Naive thymus-derived CD4-positive, alpha-beta T cell (primary cell): ENCODE measurements around the gene GPT2. TPM values are rescaled to one million over a fixed set of nuclear protein-coding genes. Genes with fewer than 3 reads are reported as not detected.
A peak's percentile ranks its signal among the peaks of the same experiment; 100 is the strongest.

Source experiments
- ATAC-seq: fragments of 150-1000 bp; cut with Tn5 transposase; 2 replicates; pipeline ENCODE4 v1.10.0; 2021; ENCODE audit warnings: mild to moderate bottlenecking, moderate library complexity
- CTCF ChIA-PET: fragments of 350-600 bp; sonication (Branson Sonifier 250); formaldehyde crosslinking; loops from one replicate; lab custom pipeline; 2021; ENCODE audit warnings: antibody characterized with exemption; lab: Charles Lee
- POLR2A ChIA-PET: fragments of 350-600 bp; sonication (Branson Sonifier 250); formaldehyde crosslinking; loops from one replicate; lab custom pipeline; 2021; ENCODE audit warnings: antibody characterized with exemption, inconsistent platforms; lab: Charles Lee
- DNase-seq, 9 donors: peaks; one replicate each; pipeline versions ENCODE4 v3.0.0 to v3.0.0-alpha.2; 2020 to 2022; ENCODE audit warnings: mixed read lengths in 1 of 9
- H3K27ac ChIP-seq: one replicate; pipeline ENCODE4 v1.7.0; 2013; ENCODE audit warnings: mild to moderate bottlenecking, low read depth, low read length, moderate library complexity
- H3K27me3 ChIP-seq, 2 donors: one replicate each; pipeline ENCODE4 v1.7.0; 2013; ENCODE audit warnings: low read length in 2 of 2, mild to moderate bottlenecking in 2 of 2, moderate library complexity in 2 of 2; ENCODE audit not compliant: control insufficient read depth in 2 of 2, insufficient read depth in 2 of 2
- H3K36me3 ChIP-seq, 3 experiments: 1 replicate in 2 of 3; 2 replicates in 1 of 3; pipeline ENCODE4 v1.7.0; 2013; ENCODE audit warnings: low read length in 3 of 3, mild to moderate bottlenecking in 3 of 3, moderate library complexity in 1 of 3; ENCODE audit not compliant: insufficient read depth in 3 of 3, control insufficient read depth in 2 of 3
- H3K4me1 ChIP-seq, 2 donors: one replicate each; pipeline ENCODE4 v1.7.0; 2013; ENCODE audit warnings: low read length in 2 of 2, mild to moderate bottlenecking in 2 of 2, moderate library complexity in 1 of 2; ENCODE audit not compliant: control insufficient read depth in 2 of 2, insufficient read depth in 2 of 2
- H3K4me3 ChIP-seq: 2 replicates; pipeline ENCODE4 v1.7.0; 2013; ENCODE audit warnings: mild to moderate bottlenecking, low read length
- H3K9me3 ChIP-seq, 3 experiments: 1 replicate in 2 of 3; 2 replicates in 1 of 3; pipeline ENCODE4 v1.7.0; 2013; ENCODE audit warnings: low read length in 3 of 3; ENCODE audit not compliant: control insufficient read depth in 2 of 3
- H3K27ac Mint-ChIP-seq, 9 donors: one replicate each; pipeline ENCODE4 v1.8.0; 2020 to 2022; ENCODE audit warnings: mixed read lengths in 9 of 9, mild to moderate bottlenecking in 8 of 9, moderate library complexity in 5 of 9, inconsistent platforms in 2 of 9
- H3K27me3 Mint-ChIP-seq, 5 donors: one replicate each; pipeline ENCODE4 v1.8.0; 2021 to 2022; ENCODE audit warnings: mixed read lengths in 5 of 5, mild to moderate bottlenecking in 1 of 5
- H3K36me3 Mint-ChIP-seq, 5 donors: one replicate each; pipeline ENCODE4 v1.8.0; 2020 to 2022; ENCODE audit warnings: mixed read lengths in 5 of 5, mild to moderate bottlenecking in 3 of 5, inconsistent platforms in 1 of 5
- H3K4me1 Mint-ChIP-seq, 7 donors: one replicate each; pipeline ENCODE4 v1.8.0; 2020 to 2022; ENCODE audit warnings: mixed read lengths in 7 of 7, mild to moderate bottlenecking in 3 of 7, inconsistent platforms in 1 of 7
- H3K4me3 Mint-ChIP-seq, 10 donors: one replicate each; pipeline ENCODE4 v1.8.0; 2020 to 2022; ENCODE audit warnings: mild to moderate bottlenecking in 10 of 10, mixed read lengths in 10 of 10, moderate library complexity in 6 of 10, inconsistent platforms in 2 of 10
- H3K9me3 Mint-ChIP-seq, 11 donors: one replicate each; pipeline ENCODE4 v1.8.0; 2020 to 2022; ENCODE audit warnings: mixed read lengths in 11 of 11, mild to moderate bottlenecking in 4 of 11, inconsistent platforms in 1 of 11, moderate library complexity in 1 of 11
- intact Hi-C, 2 donors: fragments of 100-400 bp; cut with micrococcal nuclease; formaldehyde crosslinking; loops; one replicate each; pipeline ENCODE4 v1.15.1; 2023
- polyA plus RNA-seq, 2 donors: library from polyadenylated mRNA; unstranded; fragments of 300-500 nt; fragmentation: Illumina TruSeq; gene quantifications; one replicate each; pipeline ENCODE4 v1.2.3, GENCODE V29; 2021
- total RNA-seq, 6 experiments: library from RNA in 5 of 6; stranded (reverse) in 5 of 6; gene quantifications; 1 replicate in 5 of 6; 2 replicates in 1 of 6; pipeline ENCODE4 v1.2.3 and lab custom pipeline; 2021 to 2026

The GPT2 gene
- total and polyA plus RNA-seq, 7 experiments from 2014 or later, result 0.40 to 7.7 (median 0.64) TPM

DNA sequence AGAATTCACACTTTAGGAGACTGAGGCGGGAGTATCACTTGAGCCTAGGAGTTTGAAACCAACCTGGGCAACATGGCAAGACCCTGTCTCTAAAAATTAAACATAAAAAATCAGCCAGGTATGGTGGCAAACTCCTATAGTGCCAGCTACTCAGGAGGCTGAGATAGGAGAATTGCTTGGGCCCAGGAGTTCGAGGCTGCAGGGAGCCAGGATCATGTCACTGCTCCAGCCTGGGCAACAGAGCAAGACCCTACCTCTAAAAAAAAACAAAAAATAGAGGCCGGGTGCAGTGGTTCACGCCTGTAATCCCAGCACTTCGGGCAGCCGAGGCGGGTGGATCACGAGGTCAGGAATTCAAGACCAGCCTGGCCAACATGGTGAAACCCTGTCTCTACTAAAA, 8.9 kb upstream of the GPT2 start:
- no peaks in the 10 kb centered on the region for H3K4me1 Mint-ChIP-seq
- Histone ChIP-seq H3K27ac (no peak overlapping the region), H3K4me3 (no peak overlapping the region), H3K4me1 (no peaks in the 10 kb centered on the region), H3K9me3 (no peaks in the 10 kb centered on the region), H3K36me3 (no peaks in the 10 kb centered on the region), H3K27me3 (no peaks in the 10 kb centered on the region)
- no peaks in the 10 kb centered on the region for H3K36me3 Mint-ChIP-seq
- ChIA-PET CTCF (no interaction called here), POLR2A (no interaction called here)
- H3K27ac Mint-ChIP-seq, result no peak overlapping the region
- ATAC-seq (no peak), DNase-seq (no peak)
- H3K27me3 Mint-ChIP-seq, result peaks cover 0 to 7% (median 0%) of the 10 kb centered on the region in 5 donors
- H3K4me3 Mint-ChIP-seq, result no peak overlapping the region
- intact Hi-C loops, result no loop called here
- no peaks in the 10 kb centered on the region for H3K9me3 Mint-ChIP-seq

DNA sequence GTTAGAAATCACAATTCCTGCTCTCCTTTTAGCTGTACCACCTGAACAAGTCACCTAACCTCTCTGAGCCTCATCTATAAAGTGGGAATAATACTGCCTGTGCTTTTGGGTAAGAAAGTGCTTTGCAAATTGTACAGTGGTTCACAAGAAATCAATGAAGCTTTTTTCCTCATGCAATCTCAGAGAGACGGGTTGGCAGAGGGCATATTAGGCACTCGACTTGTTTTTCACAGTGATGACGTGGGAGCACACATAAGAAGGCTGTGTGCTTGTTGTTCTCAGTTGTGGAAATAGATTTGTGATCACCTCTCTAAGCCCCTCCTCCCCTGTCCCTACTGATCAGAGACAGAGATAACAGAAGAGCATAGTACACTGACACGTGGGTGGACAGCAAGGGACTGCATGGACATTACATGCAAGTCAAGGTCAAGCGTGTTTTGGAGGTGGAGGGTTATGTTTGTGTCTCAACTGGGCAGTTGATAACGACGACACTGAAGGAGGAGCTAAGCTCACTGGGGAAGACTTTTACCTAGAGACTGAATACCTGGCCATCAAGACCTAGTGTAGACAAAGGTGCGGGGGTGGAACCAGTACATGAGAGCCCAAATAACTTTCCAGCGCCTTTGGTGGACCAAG, 1.7 kb upstream of the GPT2 start:
- no peaks in the 10 kb centered on the region for H3K36me3 ChIP-seq
- H3K27ac Mint-ChIP-seq, result no peak overlapping the region
- H3K4me1 Mint-ChIP-seq, result peaks cover 8 to 21% (median 16%) of the 10 kb centered on the region in 7 donors
- DNase-seq (no peak), ATAC-seq (no peak)
- H3K9me3 Mint-ChIP-seq, result no peaks in the 10 kb centered on the region
- H3K4me3 Mint-ChIP-seq, result peak overlapping the region in 9 of 10 donors; percentile 9 to 92 (median 89)
- no peaks in the 10 kb centered on the region for H3K9me3 ChIP-seq
- no peak overlapping the region for H3K27ac ChIP-seq
- ChIA-PET CTCF (interaction anchor here (1.1 kb wide), 1 partner anchor 209 kb away, joined by 3 read pairs; no protein-coding TSS in a partner anchor), POLR2A (interaction anchor here (0.5 kb wide), 1 partner anchor 176 kb away, joined by 4 read pairs; no protein-coding TSS in a partner anchor)
- H3K36me3 Mint-ChIP-seq, result no peaks in the 10 kb centered on the region
- no peak overlapping the region for H3K4me3 ChIP-seq
- H3K27me3 Mint-ChIP-seq, result peaks cover 0 to 39% (median 6%) of the 10 kb centered on the region in 5 donors
- intact Hi-C loops, result loop anchor here in 1 of 2 donors (5.0 kb wide), 1 partner anchor 1360 kb away; the partner anchor contains the start of gene LONP2
- no peaks in the 10 kb centered on the region for H3K27me3 ChIP-seq
- peaks cover 0 to 3% of the 10 kb centered on the region in 2 donors for H3K4me1 ChIP-seq

GRCh38 chr16:46882940-46883307, 1.2 kb upstream of the GPT2 start:
- DNase-seq, result no peak
- no peaks in the 10 kb centered on the region for H3K9me3 Mint-ChIP-seq
- Histone ChIP-seq H3K27ac (no peak overlapping the region), H3K4me1 (peaks cover 0 to 3% of the 10 kb centered on the region in 2 donors), H3K27me3 (no peaks in the 10 kb centered on the region), H3K4me3 (no peak overlapping the region), H3K9me3 (no peaks in the 10 kb centered on the region), H3K36me3 (no peaks in the 10 kb centered on the region)
- peaks cover 0 to 39% (median 6%) of the 10 kb centered on the region in 5 donors for H3K27me3 Mint-ChIP-seq
- no peaks in the 10 kb centered on the region for H3K36me3 Mint-ChIP-seq
- no peak for ATAC-seq
- peaks cover 8 to 21% (median 16%) of the 10 kb centered on the region in 7 donors for H3K4me1 Mint-ChIP-seq
- H3K27ac Mint-ChIP-seq, result no peak overlapping the region
- CTCF ChIA-PET, result no interaction called here
- intact Hi-C loops, result loop anchor here in 1 of 2 donors (5.0 kb wide), 1 partner anchor 1359 kb away; the partner anchor contains the start of gene LONP2
- H3K4me3 Mint-ChIP-seq, result peak overlapping the region; percentile 86 to 92 (median 89)
- POLR2A ChIA-PET, result no interaction called here

- POLR2A ChIA-PET, result no interaction called here
- Histone ChIP-seq H3K9me3 (no peaks in the 10 kb centered on the region), H3K27me3 (no peaks in the 10 kb centered on the region), H3K27ac (no peak overlapping the region), H3K36me3 (no peaks in the 10 kb centered on the region), H3K4me1 (peaks cover 0 to 3% of the 10 kb centered on the region in 2 donors), H3K4me3 (peak overlapping the region; percentile 67)
- CTCF ChIA-PET, result no interaction called here
- ATAC-seq (no peak), DNase-seq (peak in 1 of 9 donors; percentile 4)
- peak overlapping the region; percentile 86 to 92 (median 89) for H3K4me3 Mint-ChIP-seq
- no peaks in the 10 kb centered on the region for H3K36me3 Mint-ChIP-seq
- no peaks in the 10 kb centered on the region for H3K9me3 Mint-ChIP-seq
- peak overlapping the region in 5 of 9 donors; percentile 25 to 82 (median 71) for H3K27ac Mint-ChIP-seq
- intact Hi-C loops, result loop anchor here in 1 of 2 donors (5.0 kb wide), 1 partner anchor 1359 kb away; the partner anchor contains the start of gene LONP2
- H3K4me1 Mint-ChIP-seq, result peaks cover 8 to 21% (median 16%) of the 10 kb centered on the region in 7 donors
- H3K27me3 Mint-ChIP-seq, result peaks cover 0 to 39% (median 6%) of the 10 kb centered on the region in 5 donors
These were observed 841 bp upstream of the GPT2 start for GRCh38 chr16:46883353-46883689.

GRCh38 chr16:46884513-46885293, 541 bp downstream of the GPT2 start:
- Mint-ChIP-seq H3K4me3 (peak overlapping the region; percentile 76 to 91 (median 86)), H3K36me3 (no peaks in the 10 kb centered on the region), H3K9me3 (no peaks in the 10 kb centered on the region), H3K4me1 (peaks cover 8 to 21% (median 16%) of the 10 kb centered on the region in 7 donors), H3K27ac (peak overlapping the region in 1 of 9 donors; percentile 60), H3K27me3 (peaks cover 0 to 35% (median 6%) of the 10 kb centered on the region in 5 donors)
- intact Hi-C loops, result loop anchor here (1.0 to 5.0 kb wide), 6 partner anchors 24 to 1358 kb away; partner anchors contain the start of genes C16orf87 (in 2 of the 2), ORC6 (in 2 of the 2), VPS35 (in 2 of the 2) and DNAJA2 (in 1 of the 2)
- H3K27ac ChIP-seq, result no peak overlapping the region
- peak in 4 of 9 donors; percentile 7 to 37 (median 9) for DNase-seq
- ChIA-PET POLR2A (interaction anchor here (0.6 to 1.1 kb wide), 4 partner anchors 53 to 1431 kb away, joined by 3 to 7 read pairs (median 4); partner anchors contain the start of gene C16orf87), CTCF (no interaction called here)
- H3K4me3 ChIP-seq, result peak overlapping the region; percentile 67
- H3K27me3 ChIP-seq, result no peaks in the 10 kb centered on the region
- no peaks in the 10 kb centered on the region for H3K9me3 ChIP-seq
- peak; percentile 8 for ATAC-seq
- H3K4me1 ChIP-seq, result peaks cover 0 to 3% of the 10 kb centered on the region in 2 donors
- H3K36me3 ChIP-seq, result no peaks in the 10 kb centered on the region

- peaks cover 0 to 25% (median 5%) of the 10 kb centered on the region in 5 donors for H3K27me3 Mint-ChIP-seq
- ATAC-seq (no peak), DNase-seq (no peak)
- H3K4me3 ChIP-seq, result no peak overlapping the region
- H3K27ac Mint-ChIP-seq, result no peak overlapping the region
- no peaks in the 10 kb centered on the region for H3K36me3 ChIP-seq
- H3K4me1 Mint-ChIP-seq, result peaks cover 8 to 21% (median 16%) of the 10 kb centered on the region in 7 donors
- CTCF ChIA-PET, result interaction anchor here (0.5 kb wide), 1 partner anchor 1386 kb away, joined by 3 read pairs; no protein-coding TSS in a partner anchor
- H3K27ac ChIP-seq, result no peak overlapping the region
- H3K4me1 ChIP-seq, result peaks cover 0 to 3% of the 10 kb centered on the region in 2 donors
- intact Hi-C loops, result loop anchor here in 1 of 2 donors (2.0 kb wide), 1 partner anchor 23 kb away; no protein-coding TSS in a partner anchor
- no peaks in the 10 kb centered on the region for H3K9me3 Mint-ChIP-seq
- H3K27me3 ChIP-seq, result no peaks in the 10 kb centered on the region
- POLR2A ChIA-PET, result interaction anchor here (0.6 kb wide), 1 partner anchor 1479 kb away, joined by 5 read pairs; no protein-coding TSS in a partner anchor
- peak overlapping the region in 7 of 10 donors; percentile 43 to 91 (median 86) for H3K4me3 Mint-ChIP-seq
- no peaks in the 10 kb centered on the region for H3K9me3 ChIP-seq
- no peaks in the 10 kb centered on the region for H3K36me3 Mint-ChIP-seq
These were observed 2.0 kb downstream of the GPT2 start for GRCh38 chr16:46885960-46886763.
